Caco-2 (cell line): ENCODE data around the gene ZNF641. TPM values are rescaled to one million over a fixed set of nuclear protein-coding genes. Genes with fewer than 3 reads are reported as not detected.

Experiments used
- BruUV-seq: library from RNA; stranded (reverse); fragments of 400-500 nt; replicated peaks from 2 replicates; lab custom pipeline; 2021; lab: Mats Ljungman, UMichigan
- CTCF ChIA-PET: fragments of 300-600 bp; sonication (Branson Sonifier 250); formaldehyde crosslinking; loops from one replicate; lab custom pipeline; 2022; ENCODE audit warnings: antibody characterized with exemption; lab: Charles Lee
- POLR2A ChIA-PET: fragments of 300-600 bp; sonication (Branson Sonifier 250); formaldehyde crosslinking; loops from one replicate; lab custom pipeline; 2022; ENCODE audit warnings: antibody characterized with exemption; lab: Charles Lee
- DNase-seq, 2 experiments: peaks; one replicate each; pipeline versions ENCODE4 v3.0.0 to v3.0.0-alpha.2; 2020 to 2022
- H3K27me3 ChIP-seq: replicated peaks from 2 replicates; pipeline ENCODE4 v1.6.0; 2011; ENCODE audit warnings: low read length; ENCODE audit not compliant: control insufficient read depth, insufficient read depth
- H3K36me3 ChIP-seq: 2 replicates; pipeline ENCODE4 v1.5.1; 2011; ENCODE audit warnings: low read length; ENCODE audit not compliant: control insufficient read depth, insufficient read depth
- H3K4me1 ChIP-seq: fragments of 250-450 bp; sonication (Bioruptor Pico); 2 replicates; pipeline ENCODE4 v1.5.1; 2020; ENCODE audit warnings: mild to moderate bottlenecking
- H3K4me3 ChIP-seq: 2 replicates; pipeline ENCODE4 v1.5.1; 2011; ENCODE audit warnings: low read depth, mild to moderate bottlenecking, control low read depth, low read length
- H3K9me3 ChIP-seq: fragments of 250-450 bp; sonication (Bioruptor Pico); 2 replicates; pipeline ENCODE4 v1.5.1; 2020; ENCODE audit warnings: mild to moderate bottlenecking, moderate library complexity
- H3K27ac Mint-ChIP-seq: one replicate; pipeline ENCODE4 v1.8.0; 2022; ENCODE audit warnings: mixed read lengths; ENCODE audit not compliant: unreplicated experiment
- H3K27me3 Mint-ChIP-seq: one replicate; pipeline ENCODE4 v1.8.0; 2022; ENCODE audit warnings: mixed read lengths; ENCODE audit not compliant: insufficient read depth, unreplicated experiment
- H3K36me3 Mint-ChIP-seq: one replicate; pipeline ENCODE4 v1.8.0; 2022; ENCODE audit warnings: mild to moderate bottlenecking, mixed read lengths; ENCODE audit not compliant: insufficient read depth, unreplicated experiment
- H3K4me1 Mint-ChIP-seq: one replicate; pipeline ENCODE4 v1.8.0; 2022; ENCODE audit warnings: low read depth, mixed read lengths; ENCODE audit not compliant: unreplicated experiment
- H3K4me3 Mint-ChIP-seq: one replicate; pipeline ENCODE4 v1.8.0; 2022; ENCODE audit warnings: mild to moderate bottlenecking, moderate library complexity, mixed read lengths; ENCODE audit not compliant: unreplicated experiment
- H3K9me3 Mint-ChIP-seq: one replicate; pipeline ENCODE4 v1.8.0; 2022; ENCODE audit warnings: mixed read lengths; ENCODE audit not compliant: unreplicated experiment
- CTCF ChIP-seq, 2 experiments: fragments of 200-600 bp in 1 of 2; IDR thresholded peaks; 1 replicate in 1 of 2; 2 replicates in 1 of 2; pipeline versions ENCODE4 v1.5.1 to v1.8.0; 2011 to 2022; ENCODE audit warnings: antibody characterized with exemption in 1 of 2, control low read depth in 1 of 2, inconsistent platforms in 1 of 2, low read depth in 1 of 2, low read length in 1 of 2, mild to moderate bottlenecking in 1 of 2, moderate library complexity in 1 of 2; ENCODE audit not compliant: insufficient read depth in 1 of 2, severe bottlenecking in 1 of 2, unreplicated experiment in 1 of 2
- intact Hi-C: fragments of 100-400 bp; cut with micrococcal nuclease; formaldehyde crosslinking; loops from one replicate; pipeline ENCODE4 v1.10.0; 2022; ENCODE audit not compliant: unreplicated experiment
- total RNA-seq: library from RNA; stranded (reverse); gene quantifications from 2 replicates; pipeline ENCODE4 v1.2.3, GENCODE V29; 2022

ZNF641 gene
- total RNA-seq, 1 experiment from 2014 or later: 13.2 TPM

- DNase-seq: no peak
- no peaks in the 10 kb centered on the region for H3K27me3 ChIP-seq
- no TSS peak for BruUV-seq
- TF ChIP-seq CTCF (IDR thresholded peaks at IDR 0.05; ENCODE audit: insufficient read depth in 1 of 2, low read depth in 1 of 2, low read length in 1 of 2, severe bottlenecking in 1 of 2, unreplicated experiment in 1 of 2): no peak
- ChIA-PET POLR2A (no interaction called here), CTCF (no interaction called here)
- H3K4me1 ChIP-seq: no peaks in the 10 kb centered on the region
- no peak overlapping the region for H3K4me3 ChIP-seq
- no peak overlapping the region for H3K4me3 Mint-ChIP-seq
- H3K36me3 Mint-ChIP-seq: no peaks in the 10 kb centered on the region
- H3K27ac Mint-ChIP-seq: no peak overlapping the region
- H3K9me3 ChIP-seq: no peaks in the 10 kb centered on the region
- peaks cover 5% of the 10 kb centered on the region for H3K4me1 Mint-ChIP-seq
- no peaks in the 10 kb centered on the region for H3K36me3 ChIP-seq
- intact Hi-C loops: no loop called here
- no peaks in the 10 kb centered on the region for H3K9me3 Mint-ChIP-seq
- H3K27me3 Mint-ChIP-seq: no peaks in the 10 kb centered on the region
These were observed 49.9 kb downstream of the ZNF641 start for GRCh38 chr12:48300774-48301173.

- Mint-ChIP-seq H3K4me3 (peak overlapping the region; percentile 72), H3K27ac (no peak overlapping the region), H3K36me3 (no peaks in the 10 kb centered on the region), H3K4me1 (peaks cover 5% of the 10 kb centered on the region), H3K27me3 (peaks cover 5% of the 10 kb centered on the region), H3K9me3 (no peaks in the 10 kb centered on the region)
- Histone ChIP-seq H3K36me3 (no peaks in the 10 kb centered on the region), H3K4me1 (no peaks in the 10 kb centered on the region), H3K4me3 (peak overlapping the region; percentile 41), H3K9me3 (no peaks in the 10 kb centered on the region), H3K27me3 (no peaks in the 10 kb centered on the region)
- DNase-seq: peak; percentile 64 to 67
- intact Hi-C loops: no loop called here
- POLR2A ChIA-PET: no interaction called here
- BruUV-seq: no TSS peak
- no peak for TF ChIP-seq CTCF (IDR thresholded peaks at IDR 0.05; ENCODE audit: insufficient read depth in 1 of 2, low read depth in 1 of 2, low read length in 1 of 2, severe bottlenecking in 1 of 2, unreplicated experiment in 1 of 2)
- CTCF ChIA-PET: interaction anchor here (0.6 to 0.9 kb wide), 2 partner anchors 158 to 385 kb away, joined by 3 read pairs; partner anchors contain the start of gene KANSL2
These were observed 54.0 kb downstream of the ZNF641 start for GRCh38 chr12:48296586-48297282.

GRCh38 chr12:48292040-48292439 lies 58.7 kb downstream of the ZNF641 start:
- no peak for DNase-seq
- no peak for TF ChIP-seq CTCF (IDR thresholded peaks at IDR 0.05; ENCODE audit: insufficient read depth in 1 of 2, low read depth in 1 of 2, low read length in 1 of 2, severe bottlenecking in 1 of 2, unreplicated experiment in 1 of 2)
- Mint-ChIP-seq H3K4me3 (no peak overlapping the region), H3K36me3 (no peaks in the 10 kb centered on the region), H3K4me1 (peaks cover 2% of the 10 kb centered on the region), H3K9me3 (no peaks in the 10 kb centered on the region), H3K27me3 (peaks cover 16% of the 10 kb centered on the region), H3K27ac (no peak overlapping the region)
- intact Hi-C loops: no loop called here
- no TSS peak for BruUV-seq
- CTCF ChIA-PET: no interaction called here
- no peaks in the 10 kb centered on the region for H3K27me3 ChIP-seq
- H3K9me3 ChIP-seq: no peaks in the 10 kb centered on the region
- H3K36me3 ChIP-seq: no peaks in the 10 kb centered on the region
- no peak overlapping the region for H3K4me3 ChIP-seq
- POLR2A ChIA-PET: no interaction called here
- no peaks in the 10 kb centered on the region for H3K4me1 ChIP-seq
